Stimulated activated naive CD8-positive, alpha-beta T cell treated with anti-CD3 and anti-CD28 coated beads, Interleukin-15, amount 100 ng/mL, for 72 hours (primary cell): Measurements from ENCODE around the gene DBN1.
A peak's percentile ranks its signal among the peaks of the same experiment; 100 is the strongest.

ENCODE experiments used
- ATAC-seq: fragments of 150-1000 bp; cut with Tn5 transposase; 2 replicates; pipeline ENCODE4 v1.10.0; 2021; ENCODE audit warnings: mild to moderate bottlenecking, moderate library complexity
- DNase-seq, 2 donors: peaks; one replicate each; pipeline ENCODE4 v3.0.0; 2021 to 2022
- H3K27ac Mint-ChIP-seq, 2 donors: one replicate each; pipeline ENCODE4 v1.8.0; 2022; ENCODE audit warnings: mild to moderate bottlenecking in 2 of 2, mixed read lengths in 2 of 2, moderate library complexity in 2 of 2
- H3K27me3 Mint-ChIP-seq: one replicate; pipeline ENCODE4 v1.8.0; 2022; ENCODE audit warnings: mixed read lengths
- H3K4me1 Mint-ChIP-seq: one replicate; pipeline ENCODE4 v1.8.0; 2022; ENCODE audit warnings: mild to moderate bottlenecking, mixed read lengths
- H3K4me3 Mint-ChIP-seq, 2 donors: one replicate each; pipeline ENCODE4 v1.8.0; 2022; ENCODE audit warnings: mild to moderate bottlenecking in 2 of 2, mixed read lengths in 2 of 2, moderate library complexity in 1 of 2
- H3K9me3 Mint-ChIP-seq, 2 donors: one replicate each; pipeline ENCODE4 v1.8.0; 2022; ENCODE audit warnings: mixed read lengths in 2 of 2

The DBN1 gene

GRCh38 chr5:177473443-177474001 lies at the start of gene DBN1:
DBN1 (minus strand) TSS chr5:177473634; CDS start chr5:177473521, 113 bp downstream.
- H3K4me1 Mint-ChIP-seq: peaks cover 87% of the 10 kb centered on the region
- peak within 1 kb of the TSS; percentile 88 to 92 for H3K4me3 Mint-ChIP-seq
- H3K27ac Mint-ChIP-seq: peak within 1 kb of the TSS; percentile 88 to 92
- no peaks in the 10 kb centered on the region for H3K9me3 Mint-ChIP-seq
- H3K27me3 Mint-ChIP-seq: no peaks in the 10 kb centered on the region
- ATAC-seq (peak; percentile 44), DNase-seq (peak; percentile 32 to 43)

- H3K4me3 Mint-ChIP-seq: no peak overlapping the region
Measured at GRCh38 chr5:177520916-177521513, 47.6 kb upstream of the DBN1 start.

GRCh38 chr5:177520271-177520670 lies 46.8 kb upstream of the DBN1 start:
- no peaks in the 10 kb centered on the region for H3K9me3 Mint-ChIP-seq
- no peak for DNase-seq
- no peaks in the 10 kb centered on the region for H3K27me3 Mint-ChIP-seq
- no peak for ATAC-seq
- H3K27ac Mint-ChIP-seq: peak overlapping the region in 1 of 2 donors; percentile 81
- H3K4me3 Mint-ChIP-seq: no peak overlapping the region
- H3K4me1 Mint-ChIP-seq: peaks cover 55% of the 10 kb centered on the region

More at GRCh38 chr5:177520916-177521513, 47.6 kb upstream of the DBN1 start:
- Mint-ChIP-seq H3K27me3 (no peaks in the 10 kb centered on the region), H3K9me3 (no peaks in the 10 kb centered on the region), H3K4me1 (peaks cover 47% of the 10 kb centered on the region), H3K27ac (peak overlapping the region; percentile 81 to 85)
- DNase-seq (no peak), ATAC-seq (no peak)

GRCh38 chr5:177519463-177520235 lies 46.2 kb upstream of the DBN1 start:
- Mint-ChIP-seq H3K4me3 (peak overlapping the region; percentile 17 to 42), H3K9me3 (no peaks in the 10 kb centered on the region), H3K27ac (no peak overlapping the region), H3K4me1 (peaks cover 59% of the 10 kb centered on the region), H3K27me3 (no peaks in the 10 kb centered on the region)
- ATAC-seq (no peak), DNase-seq (no peak)

DNA sequence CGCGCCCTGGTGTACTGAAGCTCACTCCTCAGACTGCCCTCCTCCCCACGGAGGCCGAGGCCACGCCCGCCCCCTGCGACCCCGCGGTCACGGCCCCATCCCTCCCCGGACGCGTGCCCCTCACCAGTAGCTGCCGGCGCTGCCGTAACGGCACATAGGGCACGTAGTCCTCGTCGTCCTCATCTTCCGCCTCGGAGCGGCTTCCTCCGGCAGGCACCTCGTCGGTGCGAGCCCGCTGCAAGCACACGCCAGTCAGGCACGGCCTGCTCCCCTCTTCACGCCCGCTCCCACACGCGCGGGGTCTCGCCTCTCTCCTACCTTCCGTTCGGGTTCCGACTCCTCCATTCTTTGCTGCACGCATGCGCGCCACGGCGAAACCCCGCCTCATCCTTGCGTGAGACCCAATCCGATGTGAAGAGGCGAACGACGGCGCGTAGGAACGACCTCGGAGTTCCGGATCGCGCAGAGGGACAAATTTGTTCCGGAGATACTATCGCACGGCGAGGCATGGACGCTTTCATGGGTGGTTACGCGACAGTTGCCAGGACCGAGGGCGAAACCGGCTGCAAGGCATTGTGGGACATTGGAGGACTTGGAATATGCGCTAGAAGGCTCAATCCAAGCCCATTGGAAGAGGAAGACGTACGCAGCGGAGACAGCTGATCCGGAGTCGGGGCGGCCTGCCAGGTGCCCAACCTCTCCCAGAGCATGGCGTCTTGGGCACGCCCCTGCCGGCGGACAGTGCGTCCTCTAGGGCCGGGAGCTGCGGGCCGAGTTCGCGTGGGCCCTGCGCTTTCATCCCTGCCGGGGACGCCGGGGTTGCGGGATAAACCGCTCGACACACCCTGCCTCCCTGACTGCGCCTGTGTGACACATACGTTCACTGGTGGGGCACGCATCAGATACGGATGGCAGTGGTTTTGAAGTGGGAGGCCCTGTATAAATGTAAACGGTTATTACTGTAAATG lies 43.5 kb upstream of the DBN1 start, which contains the start of gene DDX41:
DDX41 (minus strand) TSS at position 361 of the 968 bp plus-strand sequence; CDS start at position 345, 16 bp downstream.
- DNase-seq: peak; percentile 95 to 96
- no peaks in the 10 kb centered on the region for H3K9me3 Mint-ChIP-seq
- peak within 1 kb of the TSS; percentile 93 to 94 for H3K27ac Mint-ChIP-seq
- H3K4me1 Mint-ChIP-seq: peaks cover 72% of the 10 kb centered on the region
- ATAC-seq: peak; percentile 92
- H3K27me3 Mint-ChIP-seq: no peaks in the 10 kb centered on the region
- H3K4me3 Mint-ChIP-seq: peak within 1 kb of the TSS; percentile 89 to 93

DNA sequence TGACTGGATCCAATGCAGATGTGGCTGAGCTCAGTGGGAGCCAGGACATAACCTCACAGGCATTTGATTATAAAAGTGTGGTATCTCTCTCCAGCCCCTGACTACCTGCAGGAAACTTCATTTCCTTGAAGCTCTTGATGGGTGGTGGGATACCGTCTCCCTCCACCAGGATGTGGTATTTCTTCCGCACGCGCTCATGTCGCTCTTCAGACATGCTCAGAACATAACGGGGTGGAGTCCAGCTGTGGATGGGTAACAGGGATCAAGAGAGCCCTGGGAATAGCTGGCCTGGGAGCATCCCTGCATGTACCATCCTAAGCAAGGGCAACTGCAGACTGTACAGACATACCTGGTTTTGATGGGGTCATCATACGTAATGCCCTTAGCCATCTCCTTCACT lies 42.1 kb upstream of the DBN1 start:
- ATAC-seq (no peak), DNase-seq (no peak)
- H3K4me3 Mint-ChIP-seq: peak overlapping the region; percentile 89 to 93
- H3K4me1 Mint-ChIP-seq: peaks cover 69% of the 10 kb centered on the region
- peak overlapping the region in 1 of 2 donors; percentile 76 for H3K27ac Mint-ChIP-seq
- no peaks in the 10 kb centered on the region for H3K9me3 Mint-ChIP-seq
- no peaks in the 10 kb centered on the region for H3K27me3 Mint-ChIP-seq

- Mint-ChIP-seq H3K4me1 (peaks cover 69% of the 10 kb centered on the region), H3K27ac (no peak overlapping the region), H3K4me3 (no peak overlapping the region), H3K27me3 (no peaks in the 10 kb centered on the region), H3K9me3 (no peaks in the 10 kb centered on the region)
- no peak for ATAC-seq
- DNase-seq: no peak
Measured at GRCh38 chr5:177514541-177514940, 41.1 kb upstream of the DBN1 start.

DNA sequence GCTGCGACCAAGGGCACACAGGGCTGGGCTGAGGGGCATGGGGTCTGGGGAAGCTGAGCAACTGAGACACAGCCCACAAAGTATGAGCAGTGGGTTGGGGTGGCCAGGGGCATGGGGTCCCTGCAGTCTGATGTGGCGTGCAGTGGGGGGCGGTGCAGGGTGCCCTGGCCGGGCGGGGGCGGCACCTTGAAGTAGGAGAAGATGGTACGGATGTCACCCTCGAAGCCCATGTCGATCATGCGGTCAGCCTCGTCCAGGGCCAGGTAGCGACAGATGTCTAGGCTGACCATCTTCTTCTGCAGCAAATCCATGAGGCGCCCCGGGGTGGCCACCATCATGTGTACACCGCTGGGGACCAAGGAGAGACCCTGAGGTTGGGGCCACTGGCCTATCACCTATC lies 40.1 kb upstream of the DBN1 start:
- Mint-ChIP-seq H3K27me3 (no peaks in the 10 kb centered on the region), H3K4me3 (no peak overlapping the region), H3K4me1 (peaks cover 69% of the 10 kb centered on the region), H3K27ac (no peak overlapping the region), H3K9me3 (no peaks in the 10 kb centered on the region)
- ATAC-seq (no peak), DNase-seq (no peak)

DNA sequence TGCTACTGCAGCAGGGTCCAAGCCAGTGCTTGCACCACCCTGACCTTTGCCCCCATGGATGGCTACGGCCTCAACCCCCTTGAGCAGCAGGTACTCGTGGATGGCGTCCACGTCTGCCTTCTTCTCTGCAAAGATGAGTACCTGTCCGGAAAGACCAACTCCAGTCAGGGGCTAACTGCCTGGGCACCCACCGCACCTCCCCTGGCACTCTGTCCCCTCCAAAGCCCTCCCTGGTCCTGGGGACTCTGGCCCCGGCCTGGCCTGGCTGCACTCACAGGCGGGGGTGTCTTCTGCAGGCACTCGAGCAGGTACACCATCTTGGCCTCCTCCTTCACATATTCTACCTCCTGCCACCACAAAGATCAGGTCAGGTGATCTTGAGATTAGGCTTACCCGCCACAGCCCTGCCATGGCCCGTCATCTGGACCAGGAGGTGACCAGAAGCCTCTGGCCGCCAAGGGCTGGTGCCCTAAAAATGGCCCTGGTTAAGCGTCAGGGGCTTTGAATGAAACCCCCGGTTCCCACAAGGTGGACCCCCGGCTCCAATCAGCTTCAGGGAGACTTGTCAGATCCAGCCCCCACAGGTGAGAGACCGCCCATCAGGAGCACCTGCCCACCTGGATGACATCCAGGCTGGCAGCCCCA lies 39.4 kb upstream of the DBN1 start:
- Mint-ChIP-seq H3K4me1 (peaks cover 69% of the 10 kb centered on the region), H3K4me3 (no peak overlapping the region), H3K27ac (peak overlapping the region in 1 of 2 donors; percentile 31), H3K9me3 (no peaks in the 10 kb centered on the region), H3K27me3 (no peaks in the 10 kb centered on the region)
- ATAC-seq: no peak
- DNase-seq: no peak

DNA sequence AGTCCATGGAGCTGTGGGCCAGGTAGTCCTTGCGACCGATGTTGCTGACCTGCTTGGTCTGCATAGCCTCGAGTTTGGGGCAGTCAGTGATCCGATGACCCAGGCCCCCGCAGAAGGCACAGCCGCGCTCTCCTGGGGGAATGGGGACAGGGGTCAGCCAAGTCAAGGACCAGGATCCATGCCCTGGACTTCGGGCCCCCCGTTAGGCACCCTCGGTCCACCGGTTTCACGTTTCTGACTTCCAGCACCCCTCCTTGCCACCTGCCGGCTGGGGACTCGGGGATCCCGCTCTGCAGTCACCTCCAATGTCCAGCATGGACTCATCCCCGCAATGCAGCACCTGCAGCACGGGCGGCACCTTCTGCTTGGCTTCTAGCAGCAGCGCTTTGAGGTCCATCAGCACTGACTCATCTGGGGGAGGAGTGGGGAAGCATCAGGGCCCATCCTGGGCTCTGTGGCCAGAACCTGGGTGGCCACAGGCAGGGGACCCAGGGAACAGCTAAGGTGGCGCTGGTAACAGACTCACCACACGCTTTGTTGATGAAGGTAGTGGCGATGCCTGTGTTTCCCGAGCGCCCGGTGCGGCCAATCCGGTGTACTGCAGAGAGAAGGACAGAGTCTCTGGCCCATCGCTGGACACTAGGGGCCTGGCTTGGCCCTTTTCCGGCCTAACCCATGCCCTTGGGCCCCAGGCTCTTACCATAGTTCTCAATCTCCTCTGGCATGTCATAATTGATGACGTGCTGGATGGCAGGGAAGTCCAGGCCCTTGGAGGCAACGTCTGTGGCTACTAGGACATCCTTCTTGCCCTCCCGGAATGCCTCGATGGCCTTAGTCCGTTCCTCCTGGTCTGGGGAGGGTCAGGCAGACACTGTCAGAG lies 38.6 kb upstream of the DBN1 start:
- Mint-ChIP-seq H3K27me3 (no peaks in the 10 kb centered on the region), H3K9me3 (no peaks in the 10 kb centered on the region), H3K27ac (no peak overlapping the region), H3K4me3 (no peak overlapping the region), H3K4me1 (peaks cover 64% of the 10 kb centered on the region)
- ATAC-seq: no peak
- DNase-seq: no peak

DNA sequence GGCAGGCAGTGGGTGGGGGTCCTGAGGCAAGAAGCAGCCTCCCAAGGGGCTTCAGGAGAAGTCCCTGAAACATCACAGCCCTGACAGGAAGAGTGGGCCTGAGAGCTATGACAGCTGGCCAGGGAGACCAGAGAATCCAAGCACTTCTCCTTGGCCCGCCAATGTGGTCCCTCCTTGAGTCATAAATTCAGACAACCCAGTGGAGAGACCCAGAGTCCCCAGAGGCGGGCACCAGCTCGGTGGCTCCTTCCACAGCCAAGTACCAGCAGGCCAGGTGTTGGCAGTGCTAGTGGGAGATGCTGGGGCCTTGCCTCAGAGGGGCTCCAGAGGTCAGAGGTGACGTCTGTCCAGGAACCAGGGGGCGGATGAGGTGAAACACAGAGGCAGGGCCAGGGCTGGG lies 37.7 kb upstream of the DBN1 start:
- no peak overlapping the region for H3K4me3 Mint-ChIP-seq
- ATAC-seq (no peak), DNase-seq (no peak)
- H3K4me1 Mint-ChIP-seq: peaks cover 56% of the 10 kb centered on the region
- H3K9me3 Mint-ChIP-seq: no peaks in the 10 kb centered on the region
- no peak overlapping the region for H3K27ac Mint-ChIP-seq
- no peaks in the 10 kb centered on the region for H3K27me3 Mint-ChIP-seq

DNA sequence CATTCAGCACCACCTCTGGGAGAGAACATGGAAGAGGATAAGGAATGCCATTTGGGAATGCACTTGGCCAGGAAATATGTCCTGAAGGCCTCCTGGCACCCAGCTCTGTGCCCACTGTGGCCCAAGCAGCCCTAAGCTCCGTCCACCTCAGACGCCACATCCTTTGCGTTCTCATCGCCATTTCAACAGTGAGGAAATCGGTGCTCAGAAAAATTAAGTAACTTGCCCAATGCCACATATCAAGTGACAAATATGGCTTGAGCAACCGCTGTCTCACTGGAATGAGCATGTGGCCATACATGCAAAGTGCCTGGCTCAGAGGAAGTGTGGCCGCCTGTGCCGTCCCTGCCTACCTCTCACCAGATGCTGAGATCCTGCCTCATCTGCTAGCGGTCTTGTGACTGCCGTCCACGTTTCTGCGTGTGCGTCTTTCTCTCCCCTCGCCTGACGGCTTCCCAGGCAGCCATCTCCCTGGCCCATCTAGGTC lies 37.2 kb upstream of the DBN1 start:
- H3K4me3 Mint-ChIP-seq: no peak overlapping the region
- peaks cover 50% of the 10 kb centered on the region for H3K4me1 Mint-ChIP-seq
- DNase-seq (no peak), ATAC-seq (no peak)
- H3K9me3 Mint-ChIP-seq: no peaks in the 10 kb centered on the region
- H3K27ac Mint-ChIP-seq: no peak overlapping the region
- no peaks in the 10 kb centered on the region for H3K27me3 Mint-ChIP-seq

DNA sequence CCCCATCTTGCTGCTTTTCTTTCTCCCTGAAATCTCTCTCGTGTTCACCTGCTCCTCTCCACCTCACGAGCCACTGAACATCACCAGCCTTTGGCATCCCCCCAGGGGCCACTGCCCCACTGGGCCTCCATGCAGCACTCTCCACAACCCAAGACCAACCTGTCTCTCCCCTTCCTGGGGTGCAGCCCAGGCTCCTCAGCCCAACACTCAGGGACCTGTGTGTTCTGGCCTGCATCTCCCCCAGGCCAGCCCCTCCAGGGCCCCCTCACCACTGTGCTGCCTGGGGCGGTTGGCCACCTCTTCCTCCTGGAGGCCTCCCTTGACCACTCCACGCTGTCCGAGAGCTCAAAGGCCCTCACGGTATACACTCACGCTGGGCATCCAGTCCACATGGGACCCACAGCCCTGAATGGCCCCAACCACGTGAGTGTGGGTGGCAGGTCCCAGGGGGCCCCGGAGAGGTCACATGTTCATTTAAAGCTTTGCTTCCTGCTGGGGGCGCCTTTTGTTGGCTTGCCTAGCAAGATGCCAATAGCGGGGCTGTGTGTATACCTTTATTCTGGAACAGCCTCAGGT lies 36.6 kb upstream of the DBN1 start:
- peaks cover 45% of the 10 kb centered on the region for H3K4me1 Mint-ChIP-seq
- no peaks in the 10 kb centered on the region for H3K9me3 Mint-ChIP-seq
- DNase-seq (no peak), ATAC-seq (peak; percentile 26)
- H3K27me3 Mint-ChIP-seq: no peaks in the 10 kb centered on the region
- no peak overlapping the region for H3K27ac Mint-ChIP-seq
- H3K4me3 Mint-ChIP-seq: peak overlapping the region in 1 of 2 donors; percentile 39
